Measurements from ENCODE around the gene ZNF526. TPM values are rescaled to one million over a fixed set of nuclear protein-coding genes. Genes with fewer than 3 reads are reported as not detected.

The ZNF526 gene
- total and polyA plus RNA-seq, 2 experiments from 2014 or later: 4.9 to 8.6 TPM

- WGBS (ENCODE audit: low lambda C conversion rate, missing lambda C conversion rate): 94% methylated on average over 32 of the region's 32 CpGs
- Histone ChIP-seq H3K27me3 (no peaks in the 10 kb centered on the region), H3K27ac (no peak overlapping the region), H3K79me2 (no peaks in the 10 kb centered on the region), H3K36me3 (replicated peaks; ENCODE audit: insufficient read depth, low read depth) (no peaks in the 10 kb centered on the region), H4K20me1 (ENCODE audit: insufficient read depth, poor library complexity, severe bottlenecking) (peaks cover 21% of the 10 kb centered on the region), H3K9me2 (replicated peaks; ENCODE audit: insufficient read depth) (no peaks in the 10 kb centered on the region), H3K9me3 (ENCODE audit: low read depth) (no peaks in the 10 kb centered on the region), H2AFZ (no peak overlapping the region), H3K4me1 (ENCODE audit: insufficient read depth) (no peaks in the 10 kb centered on the region), H3K4me3 (no peak overlapping the region), H3K4me2 (no peak overlapping the region)
- DNase-seq (ENCODE audit: low spot score): no peak
- no peak for TF ChIP-seq EZH2phosphoT487 (IDR thresholded peaks at IDR 0.05; ENCODE audit: low read depth, severe bottlenecking, unreplicated experiment)
- TF ChIP-seq EZH2 (IDR thresholded peaks at IDR 0.05; ENCODE audit: borderline replicate concordance): no peak
- TF ChIP-seq CTCF (IDR thresholded peaks at IDR 0.05; ENCODE audit: poor library complexity): no peak
Measured at GRCh38 chr19:42199440-42200115, 20.5 kb upstream of the ZNF526 start.

- WGBS (ENCODE audit: low lambda C conversion rate, missing lambda C conversion rate): 99% methylated on average over 5 of the region's 5 CpGs
- Histone ChIP-seq H3K4me1 (ENCODE audit: insufficient read depth) (no peaks in the 10 kb centered on the region), H4K20me1 (ENCODE audit: insufficient read depth, poor library complexity, severe bottlenecking) (peaks cover 21% of the 10 kb centered on the region), H3K4me2 (no peak overlapping the region), H3K27me3 (no peaks in the 10 kb centered on the region), H3K27ac (no peak overlapping the region), H3K9me2 (replicated peaks; ENCODE audit: insufficient read depth) (no peaks in the 10 kb centered on the region), H2AFZ (no peak overlapping the region), H3K9me3 (ENCODE audit: low read depth) (no peaks in the 10 kb centered on the region), H3K79me2 (no peaks in the 10 kb centered on the region), H3K4me3 (no peak overlapping the region), H3K36me3 (replicated peaks; ENCODE audit: insufficient read depth, low read depth) (no peaks in the 10 kb centered on the region)
- DNase-seq (ENCODE audit: low spot score): no peak
- TF ChIP-seq CTCF (IDR thresholded peaks at IDR 0.05; ENCODE audit: poor library complexity) (no peak), EZH2phosphoT487 (IDR thresholded peaks at IDR 0.05; ENCODE audit: low read depth, severe bottlenecking, unreplicated experiment) (no peak)
Measured at GRCh38 chr19:42200116-42200715, 19.9 kb upstream of the ZNF526 start.

- TF ChIP-seq EZH2 (IDR thresholded peaks at IDR 0.05; ENCODE audit: borderline replicate concordance): no peak
- no peak for TF ChIP-seq EZH2phosphoT487 (IDR thresholded peaks at IDR 0.05; ENCODE audit: low read depth, severe bottlenecking, unreplicated experiment)
- TF ChIP-seq CTCF (IDR thresholded peaks at IDR 0.05; ENCODE audit: poor library complexity): no peak
- Histone ChIP-seq H3K36me3 (replicated peaks; ENCODE audit: insufficient read depth, low read depth) (no peaks in the 10 kb centered on the region), H2AFZ (no peak overlapping the region), H3K27me3 (no peaks in the 10 kb centered on the region), H3K4me1 (ENCODE audit: insufficient read depth) (no peaks in the 10 kb centered on the region), H3K79me2 (no peaks in the 10 kb centered on the region), H3K9me2 (replicated peaks; ENCODE audit: insufficient read depth) (no peaks in the 10 kb centered on the region), H4K20me1 (ENCODE audit: insufficient read depth, poor library complexity, severe bottlenecking) (peaks cover 28% of the 10 kb centered on the region), H3K4me2 (no peak overlapping the region), H3K27ac (no peak overlapping the region), H3K9me3 (ENCODE audit: low read depth) (no peaks in the 10 kb centered on the region), H3K4me3 (no peak overlapping the region)
- no peak for DNase-seq (ENCODE audit: low spot score)
- WGBS (ENCODE audit: low lambda C conversion rate, missing lambda C conversion rate): 91% methylated on average over 6 of the region's 6 CpGs
Measured at GRCh38 chr19:42201489-42202289, 18.4 kb upstream of the ZNF526 start.

Data from hepatocyte (in vitro differentiated cells).